Loucy (cell line): ENCODE results near the gene TMEM38B.

Experiments
- EZH2phosphoT487 ChIP-seq: fragments of 200-600 bp; IDR thresholded peaks from 2 replicates; pipeline ENCODE4 v1.6.1; 2018; ENCODE audit warnings: antibody characterized with exemption, mild to moderate bottlenecking, moderate library complexity, borderline replicate concordance
- TF ChIP-seq, protein P1 (sequence below): fragments of 200-600 bp; sonication (generic); conservative IDR thresholded peaks from 2 replicates; pipeline ENCODE4 v1.5.1; 2014; ENCODE audit warnings: mild to moderate bottlenecking, antibody characterized with exemption, low read length

DNA sequence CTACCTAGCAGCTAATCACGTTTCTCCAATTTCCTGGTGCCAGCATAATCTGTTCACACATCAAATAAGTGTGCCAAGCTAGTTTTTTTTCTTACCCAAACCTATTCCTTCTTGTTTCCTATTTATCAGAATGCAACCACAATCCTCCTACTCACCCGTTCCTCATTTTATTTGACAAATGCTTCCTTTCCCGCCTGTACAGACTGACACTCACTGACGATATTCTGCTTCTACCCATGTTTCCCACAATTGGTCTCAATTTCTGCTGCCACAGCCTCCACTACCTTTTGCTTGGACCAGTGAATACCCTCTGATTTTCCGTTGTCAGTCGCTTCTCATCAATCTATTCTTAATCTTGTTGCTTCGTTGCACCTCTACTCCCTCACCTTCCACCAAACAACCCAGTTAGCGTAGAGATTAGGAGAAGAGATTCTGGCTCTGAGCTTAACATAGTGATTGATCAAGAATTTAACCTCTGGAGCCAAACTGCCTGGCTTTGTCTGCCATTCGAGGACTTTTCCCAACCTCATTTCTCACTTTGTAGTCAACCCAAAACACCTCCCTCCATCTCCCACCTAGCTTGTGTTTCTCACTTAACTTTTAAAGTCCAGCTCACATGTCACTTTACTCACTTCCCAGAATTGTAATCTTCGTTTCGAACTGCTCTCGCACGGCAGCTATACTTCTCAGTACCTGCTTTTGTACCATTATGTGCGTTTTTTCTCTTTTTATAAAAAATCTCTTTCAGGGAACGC lies 729 bp upstream of the TMEM38B start:
- TF ChIP-seq, protein P1, sequence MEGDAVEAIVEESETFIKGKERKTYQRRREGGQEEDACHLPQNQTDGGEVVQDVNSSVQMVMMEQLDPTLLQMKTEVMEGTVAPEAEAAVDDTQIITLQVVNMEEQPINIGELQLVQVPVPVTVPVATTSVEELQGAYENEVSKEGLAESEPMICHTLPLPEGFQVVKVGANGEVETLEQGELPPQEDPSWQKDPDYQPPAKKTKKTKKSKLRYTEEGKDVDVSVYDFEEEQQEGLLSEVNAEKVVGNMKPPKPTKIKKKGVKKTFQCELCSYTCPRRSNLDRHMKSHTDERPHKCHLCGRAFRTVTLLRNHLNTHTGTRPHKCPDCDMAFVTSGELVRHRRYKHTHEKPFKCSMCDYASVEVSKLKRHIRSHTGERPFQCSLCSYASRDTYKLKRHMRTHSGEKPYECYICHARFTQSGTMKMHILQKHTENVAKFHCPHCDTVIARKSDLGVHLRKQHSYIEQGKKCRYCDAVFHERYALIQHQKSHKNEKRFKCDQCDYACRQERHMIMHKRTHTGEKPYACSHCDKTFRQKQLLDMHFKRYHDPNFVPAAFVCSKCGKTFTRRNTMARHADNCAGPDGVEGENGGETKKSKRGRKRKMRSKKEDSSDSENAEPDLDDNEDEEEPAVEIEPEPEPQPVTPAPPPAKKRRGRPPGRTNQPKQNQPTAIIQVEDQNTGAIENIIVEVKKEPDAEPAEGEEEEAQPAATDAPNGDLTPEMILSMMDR, result no peak
- TF ChIP-seq EZH2phosphoT487, result no peak
